ENCODE results near the gene GNAO1.

Gene GNAO1

GRCh38 chr16:56267888-56268287 is 76.6 kb downstream of the GNAO1 start:
- Mint-ChIP-seq H3K4me1 (peaks cover 12% of the 10 kb centered on the region), H3K27ac (no peak overlapping the region), H3K36me3 (no peaks in the 10 kb centered on the region), H3K9me3 (no peaks in the 10 kb centered on the region), H3K4me3 (no peak overlapping the region), H3K27me3 (peaks cover 42% of the 10 kb centered on the region)
- DNase-seq: no peak
- CTCF ChIA-PET: no interaction called here

DNA sequence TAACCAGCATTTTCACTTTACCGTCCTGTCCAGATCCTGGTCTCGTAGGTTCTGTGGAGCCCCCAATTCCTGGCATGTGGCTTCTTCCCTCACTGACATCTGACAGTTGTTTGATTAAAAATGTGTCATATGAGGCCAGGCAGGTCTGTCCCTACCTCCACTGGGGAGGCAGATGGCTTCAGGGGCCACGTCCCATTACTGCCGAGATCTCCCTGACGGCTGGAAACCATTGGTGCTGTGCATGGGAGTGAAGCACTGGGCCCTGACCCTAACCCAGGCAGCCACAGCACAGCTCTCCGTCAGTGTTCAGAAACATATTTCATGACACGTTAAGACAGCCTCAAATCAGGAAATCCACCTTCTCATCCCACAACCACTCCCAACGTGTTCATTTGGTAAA is 77.5 kb downstream of the GNAO1 start:
- H3K4me3 Mint-ChIP-seq: no peak overlapping the region
- no peaks in the 10 kb centered on the region for H3K36me3 Mint-ChIP-seq
- CTCF ChIA-PET: no interaction called here
- H3K9me3 Mint-ChIP-seq: no peaks in the 10 kb centered on the region
- H3K4me1 Mint-ChIP-seq: peaks cover 3% of the 10 kb centered on the region
- peaks cover 46% of the 10 kb centered on the region for H3K27me3 Mint-ChIP-seq
- no peak overlapping the region for H3K27ac Mint-ChIP-seq
- no peak for DNase-seq

GRCh38 chr16:56269281-56269680 is 78.0 kb downstream of the GNAO1 start:
- CTCF ChIA-PET: interaction anchor here (1.7 kb wide), 1 partner anchor 14 kb away, joined by 6 read pairs; no protein-coding TSS in a partner anchor
- Mint-ChIP-seq H3K36me3 (no peaks in the 10 kb centered on the region), H3K9me3 (no peaks in the 10 kb centered on the region), H3K27ac (no peak overlapping the region), H3K4me3 (no peak overlapping the region), H3K27me3 (peaks cover 50% of the 10 kb centered on the region), H3K4me1 (no peaks in the 10 kb centered on the region)
- DNase-seq: no peak

GRCh38 chr16:56269811-56270684 is 78.8 kb downstream of the GNAO1 start:
- CTCF ChIA-PET: interaction anchor here (1.7 kb wide), 1 partner anchor 13 kb away, joined by 6 read pairs; no protein-coding TSS in a partner anchor
- H3K4me3 Mint-ChIP-seq: no peak overlapping the region
- H3K36me3 Mint-ChIP-seq: no peaks in the 10 kb centered on the region
- H3K27ac Mint-ChIP-seq: no peak overlapping the region
- H3K9me3 Mint-ChIP-seq: no peaks in the 10 kb centered on the region
- peaks cover 50% of the 10 kb centered on the region for H3K27me3 Mint-ChIP-seq
- no peak for DNase-seq
- H3K4me1 Mint-ChIP-seq: no peaks in the 10 kb centered on the region

GRCh38 chr16:56270828-56271227 is 79.5 kb downstream of the GNAO1 start:
- DNase-seq: no peak
- H3K4me1 Mint-ChIP-seq: no peaks in the 10 kb centered on the region
- H3K27me3 Mint-ChIP-seq: peaks cover 53% of the 10 kb centered on the region
- H3K27ac Mint-ChIP-seq: no peak overlapping the region
- H3K4me3 Mint-ChIP-seq: no peak overlapping the region
- no peaks in the 10 kb centered on the region for H3K9me3 Mint-ChIP-seq
- CTCF ChIA-PET: interaction anchor here (1.7 kb wide), 1 partner anchor 12 kb away, joined by 6 read pairs; no protein-coding TSS in a partner anchor
- H3K36me3 Mint-ChIP-seq: no peaks in the 10 kb centered on the region

GRCh38 chr16:56272583-56272894 is 81.2 kb downstream of the GNAO1 start:
- no peaks in the 10 kb centered on the region for H3K36me3 Mint-ChIP-seq
- CTCF ChIA-PET: no interaction called here
- H3K27me3 Mint-ChIP-seq: peaks cover 50% of the 10 kb centered on the region
- H3K4me1 Mint-ChIP-seq: no peaks in the 10 kb centered on the region
- no peak overlapping the region for H3K4me3 Mint-ChIP-seq
- no peak for DNase-seq
- no peak overlapping the region for H3K27ac Mint-ChIP-seq
- H3K9me3 Mint-ChIP-seq: no peaks in the 10 kb centered on the region

DNA sequence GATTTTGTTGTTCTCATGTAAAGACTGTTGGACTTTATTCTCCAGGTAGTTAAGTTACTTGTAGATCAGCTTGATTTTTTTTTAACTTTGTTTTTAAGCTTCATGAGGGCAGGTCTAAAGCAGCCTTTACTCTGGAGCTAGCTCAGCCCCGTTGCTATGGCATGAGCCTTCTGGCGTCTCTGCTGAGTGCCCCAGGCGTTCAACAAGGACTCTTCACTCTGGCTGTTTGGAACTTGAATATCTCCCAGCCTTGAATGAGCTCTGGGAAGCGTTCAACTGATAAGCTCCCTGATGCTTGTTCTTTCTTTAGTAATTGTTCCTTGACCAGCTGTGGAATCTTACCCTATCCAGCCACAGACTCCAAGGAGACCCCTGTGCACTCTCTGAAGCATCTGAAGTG is 82.3 kb downstream of the GNAO1 start:
- Mint-ChIP-seq H3K36me3 (no peaks in the 10 kb centered on the region), H3K27me3 (peaks cover 49% of the 10 kb centered on the region), H3K27ac (no peak overlapping the region), H3K9me3 (no peaks in the 10 kb centered on the region), H3K4me3 (no peak overlapping the region), H3K4me1 (peaks cover 2% of the 10 kb centered on the region)
- DNase-seq: no peak
- CTCF ChIA-PET: no interaction called here

DNA sequence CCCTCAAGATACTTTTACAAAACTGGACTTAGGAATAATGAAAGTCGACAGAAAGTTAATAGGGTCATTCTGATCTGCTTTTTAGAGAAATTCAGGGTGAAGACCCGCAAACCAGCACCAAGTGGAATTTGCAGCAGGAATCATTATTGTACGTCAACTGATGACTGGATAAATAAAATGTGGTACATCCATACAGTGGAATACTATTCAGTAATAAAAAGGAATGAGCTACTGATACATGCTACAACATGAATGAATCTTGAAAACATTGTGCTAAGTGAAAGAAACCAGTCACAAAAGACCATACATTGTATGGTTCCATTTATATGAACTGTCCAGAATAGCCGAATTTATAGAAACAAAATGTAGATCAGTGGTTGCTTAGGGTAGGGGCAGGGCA is 83.1 kb downstream of the GNAO1 start:
- peaks cover 47% of the 10 kb centered on the region for H3K27me3 Mint-ChIP-seq
- H3K4me3 Mint-ChIP-seq: no peak overlapping the region
- H3K4me1 Mint-ChIP-seq: peaks cover 10% of the 10 kb centered on the region
- CTCF ChIA-PET: no interaction called here
- no peaks in the 10 kb centered on the region for H3K9me3 Mint-ChIP-seq
- H3K36me3 Mint-ChIP-seq: no peaks in the 10 kb centered on the region
- H3K27ac Mint-ChIP-seq: no peak overlapping the region
- no peak for DNase-seq

DNA sequence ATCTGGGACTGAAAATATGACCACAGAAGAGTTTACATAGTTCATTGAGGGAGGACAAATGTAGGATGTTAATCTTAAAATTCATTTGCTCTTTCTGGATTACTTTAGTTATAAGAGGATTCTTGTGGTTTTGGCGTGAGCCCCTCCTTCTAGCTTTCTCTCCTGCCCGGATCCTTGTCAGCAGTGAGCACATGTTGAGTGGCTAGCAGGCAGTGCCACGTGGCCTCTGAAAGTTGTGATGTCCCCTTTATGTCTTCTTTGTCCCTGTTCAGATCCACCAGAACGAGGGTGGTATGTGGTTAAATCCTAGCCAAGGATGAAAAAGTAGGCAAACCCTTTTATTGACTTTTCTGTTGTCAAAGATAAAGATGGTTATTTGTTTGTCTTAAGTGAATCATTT is 83.8 kb downstream of the GNAO1 start:
- peaks cover 40% of the 10 kb centered on the region for H3K27me3 Mint-ChIP-seq
- no peak overlapping the region for H3K4me3 Mint-ChIP-seq
- DNase-seq: no peak
- CTCF ChIA-PET: no interaction called here
- peaks cover 17% of the 10 kb centered on the region for H3K4me1 Mint-ChIP-seq
- H3K27ac Mint-ChIP-seq: no peak overlapping the region
- H3K9me3 Mint-ChIP-seq: no peaks in the 10 kb centered on the region
- H3K36me3 Mint-ChIP-seq: no peaks in the 10 kb centered on the region

DNA sequence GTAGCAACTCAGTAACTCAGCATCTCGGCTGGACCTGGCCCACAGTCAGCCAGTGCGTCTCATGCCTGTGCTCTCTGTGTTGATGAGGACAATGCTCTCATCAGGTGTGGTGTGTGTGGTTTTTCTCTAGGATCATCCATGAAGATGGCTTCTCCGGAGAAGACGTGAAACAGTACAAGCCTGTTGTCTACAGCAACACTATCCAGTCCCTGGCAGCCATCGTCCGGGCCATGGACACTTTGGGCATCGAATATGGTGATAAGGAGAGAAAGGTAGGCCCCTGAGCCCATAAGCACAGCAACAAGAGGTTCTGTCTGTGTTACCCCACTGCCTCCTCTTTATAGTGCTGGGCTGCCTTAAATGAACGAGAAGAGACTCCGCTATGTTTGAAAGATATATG is 84.5 kb downstream of the GNAO1 start:
- Mint-ChIP-seq H3K36me3 (no peaks in the 10 kb centered on the region), H3K9me3 (no peaks in the 10 kb centered on the region), H3K27me3 (peaks cover 35% of the 10 kb centered on the region), H3K4me3 (no peak overlapping the region), H3K27ac (no peak overlapping the region), H3K4me1 (peaks cover 23% of the 10 kb centered on the region)
- CTCF ChIA-PET: no interaction called here
- no peak for DNase-seq

- no peak for DNase-seq
- H3K9me3 Mint-ChIP-seq: no peaks in the 10 kb centered on the region
- CTCF ChIA-PET: no interaction called here
- H3K36me3 Mint-ChIP-seq: no peaks in the 10 kb centered on the region
- no peak overlapping the region for H3K4me3 Mint-ChIP-seq
- peaks cover 23% of the 10 kb centered on the region for H3K4me1 Mint-ChIP-seq
- peaks cover 26% of the 10 kb centered on the region for H3K27me3 Mint-ChIP-seq
- no peak overlapping the region for H3K27ac Mint-ChIP-seq
Observed at GRCh38 chr16:56277075-56277474, 85.8 kb downstream of the GNAO1 start.

DNA sequence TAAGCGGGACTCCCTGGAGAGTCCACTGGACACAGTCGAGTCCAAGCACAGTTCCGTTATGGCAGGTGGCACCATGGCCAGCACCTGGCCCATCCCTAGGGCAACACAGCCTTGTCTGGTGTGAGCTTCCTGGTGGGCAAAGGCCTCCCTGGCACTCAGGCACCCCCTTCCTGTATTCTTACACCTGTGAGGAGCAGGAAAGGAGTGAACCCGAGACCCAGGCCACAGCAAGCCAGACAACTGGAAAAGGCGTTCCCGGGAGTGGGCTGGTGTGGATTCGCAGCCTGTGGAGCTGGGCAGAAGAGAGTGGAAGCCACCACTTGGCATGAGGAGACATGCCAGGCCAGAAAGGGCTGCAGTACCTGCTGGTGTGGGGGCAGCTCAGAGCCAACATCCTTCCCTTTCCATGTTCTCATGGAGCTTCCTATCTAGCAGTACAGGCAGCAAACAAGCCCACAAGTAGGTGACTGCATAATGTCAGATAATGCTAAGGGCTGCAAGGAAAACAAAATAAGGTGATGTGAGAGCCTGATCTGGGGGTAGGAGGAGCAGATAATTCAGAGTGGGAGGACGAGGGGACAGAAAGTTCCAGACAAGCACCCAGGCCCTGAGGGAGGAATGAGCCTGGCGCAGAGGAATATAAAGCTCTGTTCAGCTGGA is 87.0 kb downstream of the GNAO1 start:
- CTCF ChIA-PET: interaction anchor here (0.6 to 3.8 kb wide), 2 partner anchors 40 to 565 kb away, joined by 3 to 14 read pairs; no protein-coding TSS in a partner anchor
- Mint-ChIP-seq H3K36me3 (no peaks in the 10 kb centered on the region), H3K4me3 (no peak overlapping the region), H3K27me3 (peaks cover 29% of the 10 kb centered on the region), H3K27ac (peak overlapping the region; percentile 30), H3K4me1 (peaks cover 23% of the 10 kb centered on the region), H3K9me3 (no peaks in the 10 kb centered on the region)
- no peak for DNase-seq

DNA sequence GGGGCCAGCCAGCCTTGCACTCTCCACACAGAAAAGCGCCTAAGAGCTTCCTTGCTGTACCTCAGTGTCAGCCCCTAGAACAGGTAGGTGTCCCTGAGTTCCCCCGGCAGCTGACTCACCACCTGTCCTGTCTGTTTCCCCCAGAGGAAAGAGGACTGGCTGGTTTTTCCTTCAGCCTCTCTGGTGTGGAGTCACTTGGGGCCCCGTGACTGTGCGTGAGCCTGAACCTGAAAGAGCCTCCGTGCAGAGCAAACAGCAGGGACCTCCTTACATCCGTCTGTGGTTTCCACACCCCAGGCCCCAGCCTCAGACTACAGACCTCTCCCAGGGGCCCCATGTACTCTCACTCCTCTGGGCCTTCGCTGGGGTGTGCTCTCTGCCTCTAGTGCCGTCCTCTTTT is 87.8 kb downstream of the GNAO1 start:
- CTCF ChIA-PET: interaction anchor here (0.9 to 3.8 kb wide), 3 partner anchors 34 to 814 kb away, joined by 3 to 14 read pairs (median 3); no protein-coding TSS in a partner anchor
- H3K27me3 Mint-ChIP-seq: peaks cover 28% of the 10 kb centered on the region
- no peaks in the 10 kb centered on the region for H3K9me3 Mint-ChIP-seq
- peak overlapping the region; percentile 5 for H3K4me3 Mint-ChIP-seq
- peaks cover 23% of the 10 kb centered on the region for H3K4me1 Mint-ChIP-seq
- peak overlapping the region; percentile 67 for H3K27ac Mint-ChIP-seq
- DNase-seq: peak; percentile 75
- no peaks in the 10 kb centered on the region for H3K36me3 Mint-ChIP-seq

DNA sequence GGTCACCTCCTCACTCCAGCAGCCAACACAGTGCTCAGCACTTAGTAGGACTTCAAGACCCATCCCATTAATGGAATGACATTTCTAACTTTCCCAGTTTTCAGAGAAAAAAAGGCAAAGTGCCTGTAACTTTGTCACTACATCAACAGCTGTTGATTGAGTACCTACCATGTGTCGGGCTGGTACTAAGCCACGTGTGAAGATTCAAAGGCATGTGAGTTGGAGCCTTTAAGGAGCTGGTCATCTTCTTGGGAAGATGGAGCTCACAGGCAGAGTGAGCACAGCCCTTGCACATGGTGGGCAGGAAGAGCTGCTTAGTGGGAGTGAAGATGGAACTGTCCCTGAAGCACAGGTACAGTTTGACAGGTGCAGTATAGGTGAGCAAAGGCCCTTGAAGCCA is 88.6 kb downstream of the GNAO1 start:
- H3K4me3 Mint-ChIP-seq: no peak overlapping the region
- CTCF ChIA-PET: interaction anchor here (0.9 to 3.8 kb wide), 5 partner anchors 18 to 815 kb away, joined by 3 to 14 read pairs (median 3); no protein-coding TSS in a partner anchor
- H3K4me1 Mint-ChIP-seq: peaks cover 23% of the 10 kb centered on the region
- no peaks in the 10 kb centered on the region for H3K36me3 Mint-ChIP-seq
- H3K9me3 Mint-ChIP-seq: no peaks in the 10 kb centered on the region
- DNase-seq: no peak
- H3K27me3 Mint-ChIP-seq: peaks cover 29% of the 10 kb centered on the region
- H3K27ac Mint-ChIP-seq: peak overlapping the region; percentile 67
